Neuronal stem cell (in vitro differentiated cells): ENCODE data around the gene MMUT.

Experiments used
- DNase-seq: peaks from one replicate; pipeline ENCODE4 v3.0.0-alpha.2; 2013; ENCODE audit warnings: low spot score
- H2AFZ ChIP-seq: one replicate; pipeline ENCODE4 v1.6.1; 2013; ENCODE audit warnings: mild to moderate bottlenecking, low read length, inconsistent platforms
- H2AK5ac ChIP-seq: 2 replicates; pipeline ENCODE4 v1.6.1; 2013; ENCODE audit warnings: low read depth, mild to moderate bottlenecking, inconsistent platforms, low read length, moderate library complexity, mixed read lengths
- H2BK120ac ChIP-seq: 2 replicates; pipeline ENCODE4 v1.6.1; 2013; ENCODE audit warnings: low read depth, mild to moderate bottlenecking, inconsistent platforms, low read length, moderate library complexity, mixed read lengths
- H2BK12ac ChIP-seq: one replicate; pipeline ENCODE4 v1.6.1; 2013; ENCODE audit warnings: low read length, inconsistent platforms
- H2BK15ac ChIP-seq: 2 replicates; pipeline ENCODE4 v1.6.1; 2013; ENCODE audit warnings: mild to moderate bottlenecking, low read length, inconsistent platforms, mixed read lengths
- H2BK5ac ChIP-seq: one replicate; pipeline ENCODE4 v1.6.1; 2013; ENCODE audit warnings: inconsistent platforms, mild to moderate bottlenecking, low read length, moderate library complexity
- H3K14ac ChIP-seq: one replicate; pipeline ENCODE4 v1.6.1; 2013; ENCODE audit warnings: low read length, inconsistent platforms
- H3K18ac ChIP-seq: 2 replicates; pipeline ENCODE4 v1.6.1; 2013; ENCODE audit warnings: low read length, inconsistent platforms
- H3K23ac ChIP-seq: 2 replicates; pipeline ENCODE4 v1.6.1; 2013; ENCODE audit warnings: low read depth, mild to moderate bottlenecking, mixed read lengths, low read length, inconsistent platforms; ENCODE audit not compliant: poor library complexity
- H3K27ac ChIP-seq: replicated peaks from 3 replicates; pipeline ENCODE4 v1.5.1; 2013; ENCODE audit warnings: low read length, inconsistent platforms
- H3K27me3 ChIP-seq, 3 experiments: 2 replicates each; pipeline ENCODE4 v1.6.1; 2013; ENCODE audit warnings: low read length in 3 of 3, mild to moderate bottlenecking in 2 of 3, inconsistent platforms in 1 of 3, low read depth in 1 of 3, mixed read lengths in 1 of 3, moderate library complexity in 1 of 3; ENCODE audit not compliant: control insufficient read depth in 3 of 3, insufficient read depth in 3 of 3
- H3K36me3 ChIP-seq, 2 donors: replicated peaks in 1 of 2; 2 replicates each; pipeline ENCODE4 v1.6.1; 2013; ENCODE audit warnings: low read length in 2 of 2; ENCODE audit not compliant: control insufficient read depth in 2 of 2, insufficient read depth in 2 of 2
- H3K4ac ChIP-seq: 2 replicates; pipeline ENCODE4 v1.6.1; 2013; ENCODE audit warnings: inconsistent platforms, mild to moderate bottlenecking, low read length, moderate library complexity
- H3K4me1 ChIP-seq, 2 donors: 1 replicate in 1 of 2; 2 replicates in 1 of 2; pipeline ENCODE4 v1.6.1; 2013; ENCODE audit warnings: low read length in 2 of 2, low read depth in 1 of 2; ENCODE audit not compliant: control insufficient read depth in 2 of 2, insufficient read depth in 1 of 2
- H3K4me2 ChIP-seq: one replicate; pipeline ENCODE4 v1.6.1; 2013; ENCODE audit warnings: mild to moderate bottlenecking, low read length, inconsistent platforms; ENCODE audit not compliant: insufficient read depth, poor library complexity, severe bottlenecking
- H3K4me3 ChIP-seq, 2 donors: 2 replicates each; pipeline ENCODE4 v1.5.1; 2013; ENCODE audit warnings: low read length in 2 of 2, mild to moderate bottlenecking in 2 of 2, inconsistent platforms in 1 of 2, moderate library complexity in 1 of 2
- H3K79me1 ChIP-seq: one replicate; pipeline ENCODE4 v1.6.1; 2013; ENCODE audit warnings: low read depth, mild to moderate bottlenecking, inconsistent platforms, low read length, moderate library complexity
- H3K9ac ChIP-seq: one replicate; pipeline ENCODE4 v1.6.1; 2013; ENCODE audit warnings: mild to moderate bottlenecking, low read depth, low read length, inconsistent platforms; ENCODE audit not compliant: poor library complexity
- H3K9me3 ChIP-seq, 2 donors: replicated peaks in 1 of 2; 2 replicates each; pipeline versions ENCODE3 to v1.6.1; 2013; ENCODE audit warnings: low read length in 2 of 2, mild to moderate bottlenecking in 2 of 2, inconsistent platforms in 1 of 2, low read depth in 1 of 2, mixed read lengths in 1 of 2, moderate library complexity in 1 of 2; ENCODE audit not compliant: control insufficient read depth in 2 of 2, insufficient read depth in 1 of 2
- H4K8ac ChIP-seq: one replicate; pipeline ENCODE4 v1.6.1; 2013; ENCODE audit warnings: low read depth, mild to moderate bottlenecking, inconsistent platforms, low read length, moderate library complexity
- H4K91ac ChIP-seq: one replicate; pipeline ENCODE4 v1.6.1; 2013; ENCODE audit warnings: low read length, low read depth, mild to moderate bottlenecking, inconsistent platforms; ENCODE audit not compliant: poor library complexity
- WGBS, 2 donors: extraction: QIAGEN DNeasy Blood & Tissue Kit; methylation state at CpG; one replicate each; pipeline ENCODE4 v1.1.7; 2013; ENCODE audit warnings: missing lambda C conversion rate in 2 of 2, mixed read lengths in 1 of 2; ENCODE audit not compliant: insufficient read length in 2 of 2, insufficient replicate concordance in 1 of 2; ENCODE audit errors: extremely low coverage in 2 of 2; 5-methylcytosine and 5-hydroxymethylcytosine counted together

MMUT gene

DNA sequence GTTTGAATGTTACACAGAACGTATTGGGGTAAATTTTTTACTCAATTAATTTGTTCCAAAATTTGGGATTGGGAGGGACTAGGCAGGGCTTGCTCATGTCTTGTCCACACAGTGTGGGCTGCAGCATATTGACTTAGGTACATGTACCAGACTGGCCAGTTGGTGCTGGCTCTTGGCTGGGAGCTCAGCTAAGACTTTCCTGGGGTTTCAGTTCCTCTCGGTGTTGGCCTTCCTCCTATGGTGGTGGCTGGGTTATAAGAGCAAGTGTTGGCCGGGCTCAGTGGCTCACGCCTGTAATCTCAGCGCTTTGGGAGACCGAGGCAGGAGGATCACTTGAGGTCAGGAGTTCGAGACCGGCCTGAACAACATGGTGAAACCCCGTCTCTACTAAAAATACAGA lies 5.0 kb upstream of the MMUT start:
- Histone ChIP-seq H3K79me1 (peaks cover 4% of the 10 kb centered on the region), H3K14ac (no peak overlapping the region), H3K4me1 (peaks cover 0 to 3% of the 10 kb centered on the region in 2 donors), H2BK12ac (no peak overlapping the region), H3K4ac (no peak overlapping the region), H3K18ac (no peak overlapping the region), H2BK120ac (no peak overlapping the region), H3K27ac (no peak overlapping the region), H3K23ac (no peak overlapping the region), H4K8ac (no peak overlapping the region), H4K91ac (no peak overlapping the region), H3K27me3 (no peaks in the 10 kb centered on the region), H2BK5ac (no peak overlapping the region), H3K36me3 (peaks cover 2 to 30% of the 10 kb centered on the region in 2 donors), H3K4me3 (no peak overlapping the region), H3K4me2 (no peak overlapping the region), H2BK15ac (no peak overlapping the region), H3K9me3 (no peaks in the 10 kb centered on the region), H2AK5ac (no peak overlapping the region), H2AFZ (no peak overlapping the region), H3K9ac (no peak overlapping the region)
- no CpG with 5 or more reads among the region's 9 CpGs for WGBS, 2 donors
- DNase-seq, result no peak

DNA sequence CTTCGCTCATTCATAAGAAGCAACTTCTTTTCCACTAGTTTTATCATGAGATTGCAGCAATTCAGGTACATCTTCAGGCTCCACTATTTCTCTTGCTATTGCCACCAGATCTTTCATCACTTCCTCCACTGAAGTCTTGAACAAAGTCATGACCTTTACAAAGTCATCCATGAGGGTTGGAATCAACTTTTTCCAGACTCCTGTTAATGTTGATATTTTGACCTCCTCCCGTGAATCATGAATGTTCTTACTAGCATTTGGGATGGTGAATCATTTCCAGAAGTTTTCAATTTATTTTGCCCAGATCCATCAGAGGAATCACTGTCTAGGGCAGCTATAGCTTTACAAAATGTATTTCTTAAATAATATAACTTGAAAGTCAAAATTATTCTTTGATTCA lies 1.6 kb upstream of the MMUT start:
- Histone ChIP-seq H2BK12ac (no peak overlapping the region), H3K9ac (no peak overlapping the region), H3K4me1 (peaks cover 0 to 3% of the 10 kb centered on the region in 2 donors), H3K79me1 (peaks cover 4% of the 10 kb centered on the region), H3K27ac (no peak overlapping the region), H3K36me3 (peaks cover 0 to 7% of the 10 kb centered on the region in 2 donors), H3K4me2 (no peak overlapping the region), H2BK120ac (no peak overlapping the region), H3K4me3 (peak overlapping the region in 1 of 2 donors; percentile 84), H3K27me3 (no peaks in the 10 kb centered on the region), H2BK15ac (no peak overlapping the region), H3K9me3 (no peaks in the 10 kb centered on the region), H4K8ac (no peak overlapping the region), H2BK5ac (no peak overlapping the region), H3K23ac (no peak overlapping the region), H2AK5ac (no peak overlapping the region), H3K4ac (no peak overlapping the region), H3K18ac (no peak overlapping the region), H2AFZ (no peak overlapping the region), H4K91ac (no peak overlapping the region), H3K14ac (no peak overlapping the region)
- no peak for DNase-seq
- WGBS, 2 donors, result no CpG with 5 or more reads among the region's 2 CpGs

DNA sequence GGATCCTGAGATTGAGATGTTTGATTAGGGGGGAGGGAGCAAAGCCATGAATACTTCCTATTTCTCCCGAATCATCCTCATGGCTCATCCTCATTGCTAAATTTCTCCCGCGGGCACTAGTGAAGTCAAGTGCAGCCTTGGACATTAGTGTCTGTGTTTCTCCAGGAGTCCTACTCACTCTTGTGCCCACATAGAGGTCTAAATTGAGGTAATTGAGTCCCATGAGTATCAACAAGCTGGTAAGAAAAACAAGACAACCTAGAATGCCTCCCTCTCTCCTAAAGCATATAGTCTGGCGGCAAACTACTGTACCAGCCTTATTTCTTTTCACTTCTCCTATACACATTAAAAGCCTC lies 537 bp upstream of the MMUT start:
- H3K4me3 ChIP-seq, result peak overlapping the region; percentile 82 to 84
- peaks cover 4% of the 10 kb centered on the region for H3K79me1 ChIP-seq
- WGBS, 2 donors, result no CpG with 5 or more reads among the region's 4 CpGs
- peaks cover 0 to 18% of the 10 kb centered on the region in 2 donors for H3K36me3 ChIP-seq
- H2BK5ac ChIP-seq, result no peak overlapping the region
- no peak overlapping the region for H2BK120ac ChIP-seq
- no peak overlapping the region for H2BK15ac ChIP-seq
- no peak overlapping the region for H3K4ac ChIP-seq
- peaks cover 0 to 3% of the 10 kb centered on the region in 2 donors for H3K4me1 ChIP-seq
- no peak overlapping the region for H4K8ac ChIP-seq
- DNase-seq, result no peak
- no peak overlapping the region for H2BK12ac ChIP-seq
- peak overlapping the region; percentile 56 for H3K9ac ChIP-seq
- no peak overlapping the region for H3K18ac ChIP-seq
- no peak overlapping the region for H4K91ac ChIP-seq
- peak overlapping the region; percentile 78 for H3K4me2 ChIP-seq
- H2AFZ ChIP-seq, result peak overlapping the region; percentile 87
- H3K23ac ChIP-seq, result no peak overlapping the region
- H2AK5ac ChIP-seq, result no peak overlapping the region
- no peak overlapping the region for H3K14ac ChIP-seq
- H3K27me3 ChIP-seq, result no peaks in the 10 kb centered on the region
- no peaks in the 10 kb centered on the region for H3K9me3 ChIP-seq
- H3K27ac ChIP-seq, result no peak overlapping the region

DNA sequence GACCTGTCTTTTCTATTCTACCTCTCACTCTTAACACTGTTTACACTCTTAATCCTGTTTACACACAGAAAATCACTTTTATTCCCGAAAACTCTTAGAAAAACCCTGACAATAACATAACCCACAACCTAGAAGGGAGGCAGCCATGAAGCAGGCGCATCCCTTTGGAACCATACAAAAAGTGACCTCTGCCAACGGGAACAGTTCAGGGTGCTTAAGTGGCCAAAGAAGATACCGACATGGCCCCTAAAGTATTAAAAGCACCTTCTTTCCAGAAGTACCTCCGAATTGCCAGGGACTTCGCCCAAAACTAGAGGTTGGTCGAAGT lies 490 bp downstream of the MMUT start:
- Histone ChIP-seq H2BK5ac (no peak overlapping the region), H3K4me2 (peak overlapping the region; percentile 58), H2AFZ (peak overlapping the region; percentile 87), H4K91ac (no peak overlapping the region), H3K27ac (no peak overlapping the region), H3K23ac (no peak overlapping the region), H3K18ac (no peak overlapping the region), H2BK120ac (no peak overlapping the region), H3K4me3 (peak overlapping the region; percentile 82 to 84), H3K4ac (no peak overlapping the region), H2AK5ac (no peak overlapping the region), H3K4me1 (peaks cover 0 to 3% of the 10 kb centered on the region in 2 donors), H3K79me1 (peaks cover 4% of the 10 kb centered on the region), H2BK12ac (no peak overlapping the region), H4K8ac (no peak overlapping the region), H3K27me3 (no peaks in the 10 kb centered on the region), H3K9ac (peak overlapping the region; percentile 65), H3K36me3 (peaks cover 0 to 28% of the 10 kb centered on the region in 2 donors), H3K14ac (no peak overlapping the region), H2BK15ac (no peak overlapping the region), H3K9me3 (no peaks in the 10 kb centered on the region)
- no peak for DNase-seq
- WGBS, 2 donors, result no CpG with 5 or more reads among the region's 7 CpGs
